K562 (cell line): Measurements from ENCODE around the gene TRPV5. TPM values are rescaled to one million over a fixed set of nuclear protein-coding genes. Genes with fewer than 3 reads are reported as not detected.

ENCODE experiments used
- CCAR2 ChIP-seq: fragments of 200-400 bp; formaldehyde crosslinking; IDR thresholded peaks from 2 replicates; pipeline ENCODE4 v1.6.1; 2017; ENCODE audit warnings: mild to moderate bottlenecking, low read depth, low read length
- CXXC5 ChIP-seq: fragments of 250-450 bp; sonication (Bioruptor Pico); IDR thresholded peaks from 2 replicates; pipeline ENCODE4 v1.8.0; 2022; ENCODE audit warnings: inconsistent platforms, mild to moderate bottlenecking, moderate library complexity
- E2F6 ChIP-seq, 2 experiments: IDR thresholded peaks; 2 replicates each; pipeline ENCODE4 v1.6.1; 2011; ENCODE audit warnings: borderline replicate concordance in 1 of 2, control low read depth in 1 of 2, low read depth in 1 of 2, low read length in 1 of 2, mild to moderate bottlenecking in 1 of 2, mixed read lengths in 1 of 2, moderate library complexity in 1 of 2; ENCODE audit not compliant: insufficient read depth in 1 of 2, insufficient read length in 1 of 2, poor library complexity in 1 of 2, severe bottlenecking in 1 of 2; ENCODE audit errors: extremely low read depth in 1 of 2
- ETV6 ChIP-seq, 3 experiments: fragments of 150-350 bp in 1 of 3; sonication (generic) in 1 of 3; formaldehyde crosslinking in 1 of 3; IDR thresholded peaks; 2 replicates each; pipeline versions ENCODE4 v1.6.1 to v1.8.0; 2014 to 2022; ENCODE audit warnings: borderline replicate concordance in 2 of 3, low read depth in 2 of 3, antibody characterized with exemption in 1 of 3, low read length in 1 of 3, mild to moderate bottlenecking in 1 of 3, missing genetic modification reagents in 1 of 3
- HCFC1 ChIP-seq: IDR thresholded peaks from 2 replicates; pipeline ENCODE4 v1.6.1; 2012; ENCODE audit warnings: low read depth, low read length, improper control_type of control experiment
- HDAC1 ChIP-seq, 2 experiments: fragments of 450-650 bp; IDR thresholded peaks; 2 replicates each; pipeline ENCODE4 v1.6.1; 2016 to 2017; ENCODE audit warnings: inconsistent platforms in 1 of 2, mild to moderate bottlenecking in 1 of 2, moderate library complexity in 1 of 2
- HSF4 ChIP-seq: fragments of 250-450 bp; sonication (Bioruptor Pico); IDR thresholded peaks from 2 replicates; pipeline ENCODE4 v2.1.2; 2022; ENCODE audit warnings: mild to moderate bottlenecking, moderate library complexity, borderline replicate concordance
- ID3 ChIP-seq, 2 experiments: fragments of 250-450 bp in 1 of 2; fragments of 450-650 bp in 1 of 2; sonication (Bioruptor Pico) in 1 of 2; IDR thresholded peaks; 2 replicates each; pipeline versions ENCODE4 v1.6.1 to v1.8.0; 2016 to 2021; ENCODE audit warnings: mild to moderate bottlenecking in 2 of 2, moderate library complexity in 2 of 2, missing compliant biosample characterization in 1 of 2, missing genetic modification characterization in 1 of 2
- ILF3 ChIP-seq: fragments of 450-650 bp; IDR thresholded peaks from 2 replicates; pipeline ENCODE4 v1.6.1; 2018; ENCODE audit warnings: antibody characterized with exemption, mild to moderate bottlenecking, moderate library complexity, borderline replicate concordance
- KDM5B ChIP-seq: fragments of 200-600 bp; sonication (generic); IDR thresholded peaks from 2 replicates; pipeline ENCODE4 v1.6.1; 2012; ENCODE audit warnings: low read depth, mild to moderate bottlenecking, moderate library complexity, low read length, control low read depth, inconsistent platforms; ENCODE audit not compliant: insufficient replicate concordance
- KLF16 ChIP-seq: IDR thresholded peaks from 2 replicates; pipeline ENCODE4 v1.6.1; 2016; ENCODE audit warnings: antibody characterized with exemption
- MAFK ChIP-seq: IDR thresholded peaks from 2 replicates; pipeline ENCODE4 v1.6.1; 2011; ENCODE audit warnings: low read length, improper control_type of control experiment
- MECOM ChIP-seq: fragments of 250-450 bp; sonication (Bioruptor Pico); IDR thresholded peaks from 2 replicates; pipeline ENCODE4 v1.8.0; 2022; ENCODE audit warnings: inconsistent platforms
- RB1 ChIP-seq: fragments of 450-650 bp; IDR thresholded peaks from 2 replicates; pipeline ENCODE4 v1.6.1; 2017; ENCODE audit warnings: low read depth, mild to moderate bottlenecking
- RFX7 ChIP-seq: fragments of 250-450 bp; sonication (Bioruptor Pico); IDR thresholded peaks from 2 replicates; pipeline ENCODE4 v1.5.1; 2021; ENCODE audit warnings: mild to moderate bottlenecking
- SLC30A9 ChIP-seq: fragments of 250-450 bp; sonication (Bioruptor Pico); IDR thresholded peaks from 2 replicates; pipeline ENCODE4 v1.8.0; 2022; ENCODE audit warnings: mild to moderate bottlenecking, moderate library complexity
- SMARCA5 ChIP-seq: fragments of 450-650 bp; IDR thresholded peaks from 2 replicates; pipeline ENCODE4 v1.6.1; 2016
- STAT5B ChIP-seq: fragments of 250-450 bp; sonication (Bioruptor Pico); IDR thresholded peaks from 2 replicates; pipeline ENCODE4 v1.8.0; 2021; ENCODE audit warnings: mild to moderate bottlenecking, inconsistent platforms
- TFAM ChIP-seq: fragments of 250-450 bp; sonication (Bioruptor Pico); conservative IDR thresholded peaks from 2 replicates; pipeline ENCODE4 v1.5.0; 2021; ENCODE audit warnings: mild to moderate bottlenecking, moderate library complexity
- ZKSCAN3 ChIP-seq: fragments of 250-450 bp; sonication (Bioruptor Pico); IDR thresholded peaks from 2 replicates; pipeline ENCODE4 v1.4.0; 2020
- ZNF263 ChIP-seq: sonication (generic); formaldehyde crosslinking; IDR thresholded peaks from 2 replicates; pipeline ENCODE4 v1.8.0; 2022; ENCODE audit warnings: mild to moderate bottlenecking, missing genetic modification reagents, borderline replicate concordance
- ZNF589 ChIP-seq: fragments of 200-800 bp; sonication (Bioruptor generic); IDR thresholded peaks from 2 replicates; pipeline ENCODE4 v1.6.1; 2016; ENCODE audit warnings: low read depth, missing genetic modification characterization, missing compliant biosample characterization
- polyA plus RNA-seq, 8 experiments: library from polyadenylated mRNA; depleted of rRNA in 4 of 8; stranded (reverse) in 5 of 8; unstranded in 3 of 8; fragments of >200 nt; fragmentation: Nextera tagmentation in 2 of 8; fragmentation: Illumina TruSeq in 1 of 8; extraction: Ambion mirVana in 2 of 8; extraction: Trizol in 1 of 8; gene quantifications; 2 replicates each; pipeline versions ENCODE4 v1.2.1 to v1.2.3, GENCODE V29; 2011 to 2014; ENCODE audit warnings: inconsistent platforms in 1 of 8, missing spikeins in 1 of 8
- total RNA-seq, 7 experiments: library from RNA; depleted of rRNA in 6 of 7; stranded (reverse); fragments of >200 nt in 6 of 7; fragmentation: Illumina TruSeq in 2 of 7; extraction: Trizol in 2 of 7; gene quantifications; 2 replicates each; pipeline versions ENCODE4 v1.2.1 to v1.2.3, GENCODE V29; 2011 to 2021; ENCODE audit warnings: low replicate concordance in 1 of 7
- TF ChIP-seq, protein P1 (sequence below): fragments of 450-650 bp; IDR thresholded peaks from 2 replicates; pipeline ENCODE4 v1.6.1; 2016; ENCODE audit warnings: borderline replicate concordance

The TRPV5 gene
- total and polyA plus RNA-seq, 9 of the 15 experiments (the other 6 are each of a cell fraction or from before 2014, with no cell fraction given), result not detected

DNA sequence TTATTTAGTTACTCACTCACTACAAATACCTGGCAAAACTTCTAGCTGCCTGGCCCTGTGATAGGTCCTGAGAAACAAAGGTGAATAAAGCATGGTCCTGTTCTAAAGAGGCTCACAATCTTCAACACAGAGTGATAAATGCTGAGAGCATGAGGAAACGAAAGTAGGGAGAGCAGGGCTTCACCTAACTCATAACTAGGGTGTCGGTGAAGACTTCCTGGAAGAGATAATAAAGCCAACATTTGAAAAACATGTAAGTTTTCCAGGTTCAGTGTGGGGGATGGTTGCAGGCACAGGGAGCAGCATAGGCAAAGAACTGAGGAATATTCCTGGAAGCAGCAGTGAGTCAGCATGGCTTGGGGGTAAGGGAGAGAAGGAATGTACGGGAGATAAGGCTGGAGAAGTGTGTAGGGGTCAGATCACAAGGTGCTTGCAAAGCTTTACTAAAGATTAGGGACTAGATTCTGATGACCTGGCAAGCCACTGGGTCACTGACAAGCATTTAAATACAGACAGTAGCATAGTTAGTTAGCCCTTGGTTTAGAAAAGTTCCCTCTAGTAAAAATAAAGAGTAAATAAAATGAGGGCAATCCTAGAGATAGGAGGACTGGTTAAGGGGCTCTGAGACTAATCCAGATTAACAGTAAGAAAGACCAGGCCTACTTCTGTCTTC, 23.5 kb upstream of the TRPV5 start (continued):
- TF ChIP-seq ZNF589 (CRISPR knock-in tag), result peak; percentile 75; the same call in 1 of the 2 replicates
- TF ChIP-seq HCFC1, result no peak
- no peak for TF ChIP-seq TFAM (CRISPR knock-in tag)
- no peak for TF ChIP-seq SLC30A9 (CRISPR knock-in tag)
- TF ChIP-seq HDAC1 (IDR thresholded peaks at IDR 0.05), result peak; percentile 54 to 97; a peak in 3 of 4 replicates
- no peak for TF ChIP-seq STAT5B
- 0 out of 2 replicates have a peak, but pooled peaks have one; percentile 29 for TF ChIP-seq KLF16
- no peak for TF ChIP-seq CCAR2
- no peak; the same call in 1 of the 2 replicates for TF ChIP-seq ZNF263 (CRISPR knock-in tag)
- TF ChIP-seq ILF3, result no peak
- TF ChIP-seq MECOM (CRISPR knock-in tag), result no peak
- TF ChIP-seq SMARCA5, result no peak
- TF ChIP-seq E2F6 (IDR thresholded peaks at IDR 0.05; ENCODE audit: borderline replicate concordance in 1 of 2, extremely low read depth in 1 of 2, insufficient read depth in 1 of 2, insufficient read length in 1 of 2, low read depth in 1 of 2, low read length in 1 of 2, poor library complexity in 1 of 2, severe bottlenecking in 1 of 2), result no peak
- no peak for TF ChIP-seq KDM5B
- TF ChIP-seq RB1, result no peak
- TF ChIP-seq ETV6 (IDR thresholded peaks at IDR 0.05; ENCODE audit: borderline replicate concordance in 1 of 2, low read depth in 2 of 2, low read length in 1 of 2), result no peak
- no peak for TF ChIP-seq ETV6 (CRISPR knock-in tag; IDR thresholded peaks at IDR 0.05; ENCODE audit: borderline replicate concordance)
- no peak for TF ChIP-seq HSF4
- TF ChIP-seq CXXC5, result peak; percentile 49
- no peak for TF ChIP-seq ZKSCAN3 (CRISPR knock-in tag)
- TF ChIP-seq, protein P1, sequence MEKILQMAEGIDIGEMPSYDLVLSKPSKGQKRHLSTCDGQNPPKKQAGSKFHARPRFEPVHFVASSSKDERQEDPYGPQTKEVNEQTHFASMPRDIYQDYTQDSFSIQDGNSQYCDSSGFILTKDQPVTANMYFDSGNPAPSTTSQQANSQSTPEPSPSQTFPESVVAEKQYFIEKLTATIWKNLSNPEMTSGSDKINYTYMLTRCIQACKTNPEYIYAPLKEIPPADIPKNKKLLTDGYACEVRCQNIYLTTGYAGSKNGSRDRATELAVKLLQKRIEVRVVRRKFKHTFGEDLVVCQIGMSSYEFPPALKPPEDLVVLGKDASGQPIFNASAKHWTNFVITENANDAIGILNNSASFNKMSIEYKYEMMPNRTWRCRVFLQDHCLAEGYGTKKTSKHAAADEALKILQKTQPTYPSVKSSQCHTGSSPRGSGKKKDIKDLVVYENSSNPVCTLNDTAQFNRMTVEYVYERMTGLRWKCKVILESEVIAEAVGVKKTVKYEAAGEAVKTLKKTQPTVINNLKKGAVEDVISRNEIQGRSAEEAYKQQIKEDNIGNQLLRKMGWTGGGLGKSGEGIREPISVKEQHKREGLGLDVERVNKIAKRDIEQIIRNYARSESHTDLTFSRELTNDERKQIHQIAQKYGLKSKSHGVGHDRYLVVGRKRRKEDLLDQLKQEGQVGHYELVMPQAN, result no peak
- TF ChIP-seq RFX7 (CRISPR knock-in tag), result no peak
- TF ChIP-seq MAFK, result peak; percentile 53
- no peak for TF ChIP-seq ID3 (CRISPR knock-in tag; IDR thresholded peaks at IDR 0.05)
- TF ChIP-seq ID3 (tag; IDR thresholded peaks at IDR 0.05), result peak; percentile 56; the same call in 1 of the 2 replicates
